ENCODE measurements around the gene CTXN1.
"Not testable (repeated sequence)": the region's sequence is repeated elsewhere in the genome, so short reads cannot be mapped to it uniquely, and the experiment has no call there.

The CTXN1 gene

DNA sequence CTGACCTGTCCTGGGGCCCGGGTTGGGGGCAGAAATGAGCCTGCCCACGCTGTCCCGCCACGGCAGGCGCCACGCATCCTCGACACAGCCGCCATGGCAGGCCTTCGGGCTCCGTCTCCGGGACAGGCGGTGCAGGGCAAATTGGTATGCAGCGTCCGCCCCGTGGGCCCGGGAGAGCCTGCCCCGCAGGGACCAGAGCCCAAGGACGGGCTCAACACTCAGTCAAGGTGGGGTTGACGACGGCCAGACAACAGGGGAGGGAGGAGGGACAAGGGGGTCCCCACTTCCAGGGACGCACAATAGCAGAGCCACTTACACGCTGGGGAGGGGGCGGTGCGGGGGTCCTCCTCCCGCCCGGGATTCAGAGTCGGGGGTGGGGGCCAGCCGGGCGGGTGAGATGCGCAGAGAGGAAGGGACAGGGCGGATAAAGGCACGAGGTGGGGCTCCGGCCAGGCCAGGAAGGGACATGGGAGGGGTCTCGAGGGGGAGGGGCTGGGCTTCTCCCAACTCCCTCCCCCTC lies 1.2 kb downstream of the CTXN1 start:
- DNase-seq: no peak

- DNase-seq: no peak
These were observed 1.7 kb downstream of the CTXN1 start for GRCh38 chr19:7924241-7924640.

DNA sequence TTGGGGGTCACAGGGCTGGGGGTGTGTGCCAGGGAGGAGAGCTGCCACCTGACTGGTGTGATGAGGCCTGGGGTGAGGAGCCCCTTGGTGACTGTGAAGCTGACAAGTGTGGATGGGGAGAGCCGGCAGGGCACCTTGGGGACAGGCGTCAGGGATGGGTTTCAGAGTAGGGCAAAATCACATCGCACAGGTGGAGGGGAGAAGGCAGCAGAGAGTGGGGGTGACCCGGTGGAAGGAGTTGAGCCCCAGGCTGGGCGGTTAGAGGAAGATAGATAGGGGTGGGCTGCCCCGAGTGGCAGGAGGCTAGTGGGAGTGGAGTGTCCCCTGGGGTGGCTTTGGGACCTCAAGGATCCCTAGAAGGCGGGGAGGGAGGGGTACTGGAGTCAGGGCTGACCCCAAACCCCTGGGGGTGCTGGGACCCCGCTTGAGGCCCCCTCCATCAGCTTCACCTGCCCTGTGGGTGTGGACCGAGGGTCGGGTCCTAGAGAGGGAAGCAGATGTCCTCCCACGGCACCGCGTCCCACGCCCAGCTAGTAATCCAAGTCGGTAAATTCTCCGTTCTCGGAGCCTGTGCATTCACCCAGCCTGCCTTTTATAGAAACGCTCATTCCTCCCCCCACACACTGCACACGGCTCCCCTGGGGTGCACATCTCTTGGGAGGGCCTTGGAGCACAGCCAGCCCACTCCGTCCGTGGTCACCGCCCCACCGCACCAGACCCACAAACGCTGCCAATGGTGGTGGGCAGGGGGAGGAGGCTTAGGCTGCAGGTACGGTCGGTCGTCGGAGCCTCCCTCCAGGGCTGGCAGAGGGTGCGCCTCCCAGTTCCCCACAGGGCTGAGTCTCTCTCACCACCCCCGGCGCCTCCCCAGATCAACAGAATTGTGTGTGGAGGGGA lies 2.4 kb downstream of the CTXN1 start:
- DNase-seq: no peak

- no peak for DNase-seq
These were observed 3.1 kb downstream of the CTXN1 start for GRCh38 chr19:7922836-7923195.

GRCh38 chr19:7921967-7922835 lies 3.7 kb downstream of the CTXN1 start:
- no peak for DNase-seq

- DNase-seq: no peak
These were observed 4.5 kb downstream of the CTXN1 start for GRCh38 chr19:7921302-7921966.

GRCh38 chr19:7920519-7921301 lies 5.2 kb downstream of the CTXN1 start:
- DNase-seq: peak; percentile 99 to 100

DNA sequence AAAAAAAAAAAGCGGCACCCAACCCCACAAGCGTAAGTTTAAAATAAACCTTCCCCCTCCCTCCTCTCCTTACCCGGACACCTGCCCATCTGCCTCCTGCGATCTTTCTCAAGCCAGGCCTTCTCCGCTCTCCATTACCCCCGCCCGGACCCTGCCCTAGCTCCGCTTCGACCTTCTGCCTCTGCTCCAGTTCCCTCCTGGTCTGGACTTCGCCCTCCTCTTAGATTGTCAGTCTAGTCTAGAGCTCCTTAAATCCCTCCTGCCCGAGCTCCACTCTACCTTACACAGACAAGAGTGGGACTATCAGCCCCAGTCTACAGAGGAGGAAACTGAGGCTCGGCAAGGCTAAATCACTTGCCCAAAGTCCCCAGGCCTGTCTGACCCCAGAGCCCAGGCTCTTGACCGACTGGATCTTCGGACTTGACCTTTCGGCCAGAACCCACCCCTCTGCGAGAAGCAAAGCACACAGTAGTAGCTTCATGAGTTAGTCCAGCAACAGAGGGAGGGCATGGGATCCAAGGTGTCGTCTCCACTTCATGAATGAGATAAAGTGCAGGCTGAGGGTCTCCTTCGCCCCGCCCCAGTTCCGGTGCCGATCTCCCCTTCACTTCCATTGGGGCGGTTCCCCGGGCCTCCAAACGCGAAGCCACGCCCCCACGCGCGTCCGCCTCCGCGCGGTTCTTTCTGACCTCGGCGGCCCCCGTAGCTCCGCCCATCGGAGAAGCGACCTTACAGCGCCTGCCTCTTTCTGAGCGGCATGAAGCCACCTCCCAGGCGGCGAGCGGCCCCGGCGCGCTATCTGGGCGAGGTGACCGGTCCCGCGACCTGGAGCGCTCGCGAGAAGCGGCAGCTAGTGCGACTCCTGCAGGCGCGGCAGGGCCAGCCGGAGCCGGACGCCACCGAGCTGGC lies 6.1 kb downstream of the CTXN1 start, which contains the start of gene SNAPC2:
TSS of gene SNAPC2 (plus strand) at position 729 of the 909 bp plus-strand sequence. CDS start at position 758, 29 bp downstream.
- DNase-seq: peak; percentile 98

DNA sequence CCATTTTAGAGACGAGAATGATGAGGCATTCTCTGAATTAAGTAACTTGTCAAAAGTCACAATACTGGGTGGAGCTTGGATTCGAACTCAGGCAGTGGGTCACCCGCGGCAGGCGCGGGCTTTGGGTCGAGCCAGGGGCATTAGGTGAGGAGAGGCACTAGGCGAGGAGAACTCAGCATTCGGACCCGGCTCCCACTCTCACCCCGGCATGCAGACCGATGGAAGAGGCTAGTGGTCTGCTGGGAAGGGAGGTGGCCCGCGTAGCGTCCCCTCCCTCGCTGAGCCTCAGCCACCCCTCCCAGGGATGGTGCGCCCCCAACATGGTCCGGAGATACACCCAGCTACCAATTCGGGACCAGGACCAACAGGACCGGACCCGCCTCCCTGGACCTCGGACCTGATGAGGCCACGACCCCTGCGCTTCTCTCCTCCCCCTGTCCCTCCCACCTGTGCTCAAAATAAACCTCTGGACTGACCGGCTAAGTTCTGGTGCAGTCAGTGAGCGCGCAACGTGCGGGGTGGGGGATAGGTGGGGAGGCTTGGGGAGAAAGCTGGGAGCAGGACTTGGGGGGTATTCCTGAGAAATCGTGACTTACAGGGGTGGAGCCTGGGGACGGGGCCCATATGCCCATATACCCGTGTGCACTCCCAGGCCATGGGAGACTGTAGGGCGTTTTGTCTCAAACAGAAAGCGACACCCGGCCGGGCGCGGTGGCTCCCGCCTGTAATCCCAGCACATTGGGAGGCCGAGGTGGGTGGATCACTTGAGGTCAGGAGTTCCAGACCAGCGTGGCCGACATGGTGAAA lies 7.1 kb downstream of the CTXN1 start:
- DNase-seq: no peak

DNA sequence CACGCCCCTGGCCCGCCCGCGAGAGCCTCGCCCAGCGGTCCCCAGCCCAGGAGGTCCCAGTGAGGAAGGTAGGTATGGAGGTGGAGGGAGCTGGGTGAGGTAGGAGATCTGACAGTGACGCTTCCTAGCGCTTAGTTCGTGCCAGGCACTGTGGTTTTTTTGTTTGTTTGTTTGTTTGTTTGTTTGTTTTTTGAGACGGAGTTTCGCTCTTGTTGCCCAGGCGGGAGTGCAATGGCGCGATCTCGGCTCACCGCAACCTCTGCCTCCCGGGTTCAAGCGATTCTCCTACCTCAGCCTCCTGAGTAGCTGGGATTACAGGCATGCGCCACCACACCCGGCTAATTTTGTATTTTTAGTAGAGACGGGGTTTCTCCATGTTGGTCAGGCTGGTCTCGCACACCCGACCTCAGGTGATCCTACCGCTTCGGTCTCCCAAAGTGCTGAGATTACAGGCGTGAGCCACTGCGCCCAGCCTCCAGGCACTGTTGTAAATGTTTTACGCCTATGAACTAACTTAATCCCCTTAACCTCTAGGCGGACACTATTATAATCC lies 7.8 kb downstream of the CTXN1 start:
- not testable (repeated sequence) for DNase-seq

GRCh38 chr19:7917267-7918061 lies 8.5 kb downstream of the CTXN1 start:
- peak; percentile 64 to 66 for DNase-seq

DNA sequence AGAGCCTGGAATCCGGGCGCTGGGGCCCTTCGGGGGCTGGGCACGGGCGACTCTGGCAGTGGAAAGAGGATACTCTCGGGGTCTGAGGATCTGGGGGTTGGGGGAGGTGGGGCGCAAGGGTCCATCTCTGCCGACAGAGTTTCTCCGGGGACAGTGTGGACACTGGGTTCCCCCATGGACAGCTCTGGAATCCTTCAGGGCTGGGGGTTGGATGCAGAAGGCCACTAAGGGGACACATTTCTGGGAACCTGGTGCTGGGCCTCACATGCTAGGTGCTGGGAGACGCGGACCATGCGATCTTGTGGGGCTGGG lies 9.0 kb downstream of the CTXN1 start:
- DNase-seq: no peak

- peak; percentile 59 to 67 for DNase-seq
These were observed 9.6 kb downstream of the CTXN1 start for GRCh38 chr19:7916103-7916954.

- no peak for DNase-seq
These were observed 10.5 kb downstream of the CTXN1 start for GRCh38 chr19:7915250-7916102.

DNA sequence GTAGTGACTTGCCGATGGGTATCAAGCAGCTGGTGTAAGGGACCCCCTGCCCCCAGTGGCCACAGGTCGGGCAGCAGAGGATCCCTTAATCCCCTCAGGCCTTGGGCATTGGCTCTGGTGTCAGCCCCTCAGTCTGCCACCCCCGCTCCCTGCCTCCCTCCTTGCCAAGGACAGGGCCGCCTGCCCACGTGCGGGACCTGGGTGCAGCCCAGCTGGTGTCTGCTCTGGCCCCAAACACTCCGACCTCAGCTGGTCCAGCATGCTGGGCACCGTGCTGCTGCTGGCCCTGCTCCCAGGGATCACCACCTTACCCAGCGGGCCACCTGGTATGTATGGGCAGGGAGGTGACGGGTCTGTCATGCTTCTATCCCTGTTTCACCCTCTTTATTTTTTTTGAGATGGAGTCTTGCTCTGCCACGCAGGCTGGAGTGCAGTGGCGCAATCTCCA lies 11.3 kb downstream of the CTXN1 start, which contains the start of gene TGFBR3L:
TSS of gene TGFBR3L (plus strand) at position 233 of the 448 bp plus-strand sequence.
- no peak for DNase-seq

- no peak for DNase-seq
These were observed 11.8 kb downstream of the CTXN1 start for GRCh38 chr19:7914099-7914498.

DNA sequence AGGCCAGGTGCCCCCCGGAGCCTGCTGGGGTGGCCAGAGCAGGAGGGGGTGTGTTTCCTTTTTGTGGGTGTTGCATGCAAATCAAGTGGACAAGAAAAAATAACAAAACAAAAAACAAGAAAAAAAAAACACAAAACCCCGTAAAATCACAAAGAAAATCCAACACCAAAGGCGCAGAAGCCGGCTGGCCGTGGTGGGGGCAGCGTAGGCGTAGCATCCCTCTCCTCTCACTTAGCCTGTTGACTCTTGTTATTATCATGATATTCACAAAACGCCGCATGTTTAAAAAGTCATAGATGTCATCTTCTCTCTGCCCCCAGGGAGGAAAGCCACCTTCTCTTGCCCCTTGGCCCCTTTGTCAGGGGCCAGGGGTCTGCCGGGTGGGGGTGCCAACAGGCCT lies 12.3 kb downstream of the CTXN1 start:
- DNase-seq: no peak

Measured in activated CD4-positive, alpha-beta T cell treated with anti-CD3 and anti-CD28 coated beads, Interleukin-2, amount 50 U/mL, for 48 hours (primary cell).